Fibroblast of mammary gland (primary cell): ENCODE measurements around the gene PINLYP.
"Not testable (repeated sequence)": the region's sequence is repeated elsewhere in the genome, so short reads cannot be mapped to it uniquely, and the experiment has no call there.

Source experiments
- DNase-seq: peaks from one replicate; pipeline ENCODE4 v3.0.0-alpha.2; 2010; ENCODE audit warnings: low read depth
- H3K4me3 ChIP-seq: 2 replicates; pipeline ENCODE4 v1.5.1; 2011; ENCODE audit warnings: low read depth, mild to moderate bottlenecking, low read length, moderate library complexity; ENCODE audit not compliant: control insufficient read depth
- TF ChIP-seq, protein P1 (sequence below): conservative IDR thresholded peaks from 2 replicates; pipeline ENCODE4 v1.5.1; 2011; ENCODE audit warnings: low read depth, low read length, inconsistent platforms; ENCODE audit not compliant: control insufficient read depth, insufficient read depth

The PINLYP gene

DNA sequence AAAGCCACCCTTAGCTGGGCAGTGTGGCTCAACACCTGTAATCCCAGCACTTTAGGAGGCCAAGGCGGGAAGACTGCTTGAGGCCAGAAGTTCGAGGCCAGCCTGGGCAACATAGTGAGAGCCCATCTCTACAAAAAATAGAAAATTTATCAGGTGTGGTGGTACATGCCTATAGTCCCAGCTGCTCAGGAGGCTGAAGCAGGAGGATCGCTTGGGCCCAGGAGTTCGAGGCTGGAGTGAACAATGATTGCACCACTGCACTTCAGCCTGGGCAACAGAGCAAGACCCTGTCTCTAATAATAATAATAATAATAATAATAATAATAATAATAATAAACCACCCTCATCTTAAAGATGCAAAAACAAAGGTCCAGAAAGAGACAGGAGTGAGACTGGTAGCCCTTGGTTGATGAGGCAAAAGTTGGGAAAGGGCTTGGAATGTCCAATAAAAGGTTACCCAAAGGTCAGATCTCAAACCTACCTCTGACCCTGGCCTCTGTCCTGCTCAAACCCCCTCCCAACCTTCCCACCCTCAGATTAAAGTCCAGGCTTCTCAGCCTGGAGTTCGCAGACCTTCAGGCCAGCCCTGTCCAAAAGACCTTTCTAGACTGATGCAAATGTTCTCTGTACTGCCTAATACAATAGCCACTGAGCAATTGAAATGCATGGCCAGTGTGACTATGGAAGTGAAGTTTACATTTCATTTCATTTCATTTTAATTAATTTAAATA, 33.5 kb upstream of the PINLYP start:
- TF ChIP-seq, protein P1, sequence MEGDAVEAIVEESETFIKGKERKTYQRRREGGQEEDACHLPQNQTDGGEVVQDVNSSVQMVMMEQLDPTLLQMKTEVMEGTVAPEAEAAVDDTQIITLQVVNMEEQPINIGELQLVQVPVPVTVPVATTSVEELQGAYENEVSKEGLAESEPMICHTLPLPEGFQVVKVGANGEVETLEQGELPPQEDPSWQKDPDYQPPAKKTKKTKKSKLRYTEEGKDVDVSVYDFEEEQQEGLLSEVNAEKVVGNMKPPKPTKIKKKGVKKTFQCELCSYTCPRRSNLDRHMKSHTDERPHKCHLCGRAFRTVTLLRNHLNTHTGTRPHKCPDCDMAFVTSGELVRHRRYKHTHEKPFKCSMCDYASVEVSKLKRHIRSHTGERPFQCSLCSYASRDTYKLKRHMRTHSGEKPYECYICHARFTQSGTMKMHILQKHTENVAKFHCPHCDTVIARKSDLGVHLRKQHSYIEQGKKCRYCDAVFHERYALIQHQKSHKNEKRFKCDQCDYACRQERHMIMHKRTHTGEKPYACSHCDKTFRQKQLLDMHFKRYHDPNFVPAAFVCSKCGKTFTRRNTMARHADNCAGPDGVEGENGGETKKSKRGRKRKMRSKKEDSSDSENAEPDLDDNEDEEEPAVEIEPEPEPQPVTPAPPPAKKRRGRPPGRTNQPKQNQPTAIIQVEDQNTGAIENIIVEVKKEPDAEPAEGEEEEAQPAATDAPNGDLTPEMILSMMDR: no peak
- DNase-seq: no peak
- H3K4me3 ChIP-seq: no peak overlapping the region

- no peak for DNase-seq
- TF ChIP-seq, protein P1: no peak
- H3K4me3 ChIP-seq: no peak overlapping the region
Observed at GRCh38 chr19:43544077-43544476, 31.5 kb upstream of the PINLYP start.

DNA sequence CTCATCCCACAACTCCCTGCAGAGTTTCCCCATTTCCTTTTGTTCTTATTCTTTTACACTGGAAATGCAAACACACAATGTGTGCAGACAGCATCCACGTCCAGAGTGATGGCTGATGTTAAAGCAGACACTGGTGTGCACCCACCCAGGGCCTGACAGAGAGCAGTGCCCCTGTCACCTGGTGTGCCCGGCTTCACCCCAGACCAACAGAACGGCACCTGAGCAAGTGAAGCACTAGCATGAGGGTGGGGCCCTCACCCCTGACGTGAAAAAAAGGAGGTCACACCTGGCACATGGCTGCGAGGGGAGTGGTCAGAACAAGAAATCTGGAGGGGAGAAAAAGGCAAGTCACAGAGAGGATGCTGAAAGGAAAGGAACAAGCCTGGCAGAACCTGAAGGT, 30.3 kb upstream of the PINLYP start:
- no peak overlapping the region for H3K4me3 ChIP-seq
- DNase-seq: no peak
- TF ChIP-seq, protein P1: no peak

DNA sequence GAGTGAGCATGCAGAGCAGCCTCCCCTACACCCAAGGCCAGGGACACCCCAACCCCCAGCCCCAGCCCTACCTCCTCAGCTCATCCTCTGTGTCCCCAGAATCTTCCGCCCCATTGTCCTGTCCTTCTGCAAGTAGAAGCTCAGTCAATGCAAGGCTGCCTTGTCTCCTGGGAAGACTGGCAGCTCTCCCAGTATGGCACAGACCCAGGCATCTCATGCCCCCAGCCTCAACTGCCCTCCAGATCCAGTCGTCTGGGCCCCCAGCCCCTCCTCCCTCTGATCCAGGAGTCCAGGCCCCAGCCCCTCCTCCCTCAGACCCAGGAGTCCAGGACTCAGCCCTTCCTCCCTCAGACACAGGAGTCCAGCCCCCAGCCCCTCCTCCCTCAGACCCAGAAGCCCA, 29.6 kb upstream of the PINLYP start:
- no peak overlapping the region for H3K4me3 ChIP-seq
- TF ChIP-seq, protein P1: no peak
- DNase-seq: no peak

DNA sequence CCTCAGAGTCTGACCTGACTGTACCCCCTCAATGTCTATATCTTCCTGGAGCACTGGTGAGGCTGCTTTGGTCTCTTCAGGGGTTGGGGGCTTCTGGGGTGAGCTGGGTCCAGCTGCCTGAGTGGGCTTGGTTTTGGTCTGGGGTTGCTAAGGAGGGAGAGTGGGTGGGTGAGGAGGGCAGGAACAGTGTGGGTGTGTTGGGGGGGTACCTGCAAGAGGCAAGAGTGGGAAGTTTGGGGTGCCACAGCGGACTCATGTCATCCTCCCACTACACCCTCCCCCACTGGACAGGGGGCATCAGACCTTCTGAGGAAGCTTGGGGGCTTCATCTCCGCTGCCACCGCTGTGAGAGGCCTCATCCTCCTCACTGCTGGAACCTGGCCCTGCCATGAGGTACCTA, 29.0 kb upstream of the PINLYP start:
- no peak overlapping the region for H3K4me3 ChIP-seq
- TF ChIP-seq, protein P1: no peak
- no peak for DNase-seq

DNA sequence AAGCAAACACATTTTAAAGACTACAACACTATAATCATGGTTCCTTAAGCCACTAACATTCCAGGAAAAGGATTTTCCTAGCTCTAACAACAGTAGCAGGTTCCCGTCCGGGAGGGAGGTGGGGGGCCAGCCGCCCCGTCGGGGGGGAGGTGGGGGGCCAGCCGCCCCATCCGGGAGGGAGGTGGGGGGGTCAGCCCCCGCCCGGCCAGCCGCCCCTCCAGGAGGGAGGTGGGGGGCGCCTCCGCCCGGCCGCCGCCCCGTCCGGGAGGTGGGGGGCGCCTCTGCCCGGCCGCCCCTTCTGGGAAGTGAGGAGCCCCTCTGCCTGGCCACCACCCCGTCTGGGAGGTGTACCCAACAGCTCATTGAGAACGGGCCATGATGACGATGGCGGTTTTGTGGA, 27.7 kb upstream of the PINLYP start:
- H3K4me3 ChIP-seq, DNase-seq: not testable (repeated sequence)

GRCh38 chr19:43548706-43549105, 26.9 kb upstream of the PINLYP start:
- no peak overlapping the region for H3K4me3 ChIP-seq
- no peak for DNase-seq
- TF ChIP-seq, protein P1: no peak
